Erythroblast (primary cell): Measurements from ENCODE around the gene PRR5.

ENCODE experiments used
- GATA1 ChIP-seq: IDR thresholded peaks from 2 replicates; pipeline ENCODE4 v1.6.1; 2011; ENCODE audit warnings: low read depth, mild to moderate bottlenecking, control low read depth, low read length, moderate library complexity
- POLR2A ChIP-seq: IDR thresholded peaks from 2 replicates; pipeline ENCODE4 v1.6.1; 2011; ENCODE audit warnings: mild to moderate bottlenecking, low read length

DNA sequence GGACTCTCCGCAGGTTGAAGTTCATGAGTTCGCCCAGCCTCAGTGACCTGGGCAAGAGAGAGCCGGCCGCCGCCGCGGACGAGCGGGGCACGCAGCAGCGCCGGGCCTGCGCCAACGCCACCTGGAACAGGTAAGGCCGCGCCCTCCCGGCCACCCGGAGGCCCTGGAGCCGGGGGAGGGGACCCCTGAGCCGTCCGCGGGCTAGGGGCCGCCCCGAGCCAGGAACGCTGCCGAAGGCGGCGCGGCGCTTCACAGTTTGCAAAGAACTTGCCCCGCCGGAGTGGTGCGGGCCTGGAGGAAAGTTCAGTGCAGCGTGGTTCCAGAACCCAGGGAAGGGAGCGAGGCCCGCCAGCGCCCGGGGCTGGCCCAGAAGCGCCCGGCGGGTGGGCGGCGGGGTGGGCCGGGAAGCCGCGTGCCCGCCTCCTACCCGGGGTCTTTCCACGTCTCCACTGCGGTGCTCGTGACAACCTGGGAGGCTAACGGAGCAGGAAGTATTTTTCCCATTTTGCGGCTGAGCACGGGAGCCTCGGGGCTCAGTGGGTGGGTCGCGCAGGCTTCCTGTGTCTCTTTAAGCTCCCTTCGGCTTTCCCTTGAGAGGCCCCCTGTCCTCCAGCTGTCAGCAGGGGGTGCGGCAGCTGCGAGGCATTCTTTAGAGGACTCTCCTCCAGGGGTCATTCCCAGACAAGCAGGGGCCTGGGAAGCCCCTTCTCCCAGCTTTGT, 635 bp downstream of the PRR5 start:
- TF ChIP-seq GATA1: no peak
- no peak for TF ChIP-seq POLR2A
